Erythroblast (primary cell): ENCODE data around the gene PDGFD.

Experiments
- DNase-seq, 2 experiments: peaks; one replicate each; lab custom pipeline; 2025; lab: John Stamatoyannopoulos, UW
- GATA1 ChIP-seq: IDR thresholded peaks from 2 replicates; pipeline ENCODE4 v1.6.1; 2011; ENCODE audit warnings: low read depth, mild to moderate bottlenecking, control low read depth, low read length, moderate library complexity
- POLR2A ChIP-seq: IDR thresholded peaks from 2 replicates; pipeline ENCODE4 v1.6.1; 2011; ENCODE audit warnings: mild to moderate bottlenecking, low read length

The PDGFD gene

GRCh38 chr11:103978616-103979595 lies 185.0 kb downstream of the PDGFD start:
- no peak for DNase-seq
- TF ChIP-seq POLR2A: no peak
- no peak for TF ChIP-seq GATA1

- no peak for DNase-seq
Observed at GRCh38 chr11:103972013-103972412, 191.9 kb downstream of the PDGFD start.

GRCh38 chr11:103970701-103971249 lies 193.2 kb downstream of the PDGFD start:
- no peak for DNase-seq
- TF ChIP-seq POLR2A (no peak), GATA1 (no peak)

More at GRCh38 chr11:103972013-103972412, 191.9 kb downstream of the PDGFD start:
- no peak for TF ChIP-seq POLR2A
- no peak for TF ChIP-seq GATA1

- TF ChIP-seq POLR2A: no peak
- TF ChIP-seq GATA1: no peak
- no peak for DNase-seq
Observed at GRCh38 chr11:103968685-103969084, 195.3 kb downstream of the PDGFD start.

DNA sequence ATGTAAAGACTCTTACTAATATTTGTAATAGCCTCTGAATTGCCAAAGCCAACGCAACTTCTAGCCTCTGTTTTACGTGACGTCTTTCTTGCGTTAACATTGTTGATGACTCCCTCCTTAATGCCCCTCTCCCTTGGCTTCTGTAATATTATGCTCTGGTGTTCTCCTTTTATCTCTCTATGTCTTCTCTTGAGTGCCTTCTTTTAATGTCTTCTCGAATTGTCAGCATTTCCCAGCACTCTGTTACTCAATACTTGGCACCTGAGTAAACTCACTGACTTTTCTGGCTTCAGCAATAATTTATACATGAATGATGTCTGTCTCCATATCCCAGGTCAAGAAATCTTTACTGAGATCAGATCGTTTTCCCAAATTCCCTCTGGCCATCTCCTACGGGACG lies 196.0 kb downstream of the PDGFD start:
- TF ChIP-seq GATA1: no peak
- no peak for TF ChIP-seq POLR2A
- no peak for DNase-seq

- TF ChIP-seq POLR2A: no peak
- TF ChIP-seq GATA1: no peak
- no peak for DNase-seq
Observed at GRCh38 chr11:103964390-103964789, 199.6 kb downstream of the PDGFD start.

DNA sequence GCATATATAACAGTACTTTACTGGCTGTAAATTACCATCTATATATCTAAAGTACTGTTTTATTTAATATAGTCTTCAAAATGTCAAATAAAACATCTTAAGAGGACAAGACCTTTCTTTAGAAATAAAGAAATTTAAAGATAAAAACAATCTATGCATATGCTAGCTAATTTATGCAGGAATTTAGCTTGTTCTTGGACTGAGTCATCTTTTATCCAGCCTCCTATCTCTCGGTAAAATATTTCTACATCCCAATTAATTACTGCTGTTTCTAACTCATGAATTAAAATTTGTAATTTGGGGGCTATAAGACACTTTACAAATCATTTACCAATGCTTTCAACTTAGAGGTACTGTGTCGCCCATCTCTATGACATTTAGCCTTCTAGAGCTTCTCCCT lies 200.3 kb downstream of the PDGFD start:
- no peak for TF ChIP-seq POLR2A
- TF ChIP-seq GATA1: no peak
- DNase-seq: no peak

GRCh38 chr11:103961010-103961409 lies 202.9 kb downstream of the PDGFD start:
- DNase-seq: no peak
- TF ChIP-seq POLR2A (no peak), GATA1 (no peak)

- no peak for DNase-seq
- TF ChIP-seq GATA1 (no peak), POLR2A (no peak)
Observed at GRCh38 chr11:103960108-103960507, 203.8 kb downstream of the PDGFD start.

DNA sequence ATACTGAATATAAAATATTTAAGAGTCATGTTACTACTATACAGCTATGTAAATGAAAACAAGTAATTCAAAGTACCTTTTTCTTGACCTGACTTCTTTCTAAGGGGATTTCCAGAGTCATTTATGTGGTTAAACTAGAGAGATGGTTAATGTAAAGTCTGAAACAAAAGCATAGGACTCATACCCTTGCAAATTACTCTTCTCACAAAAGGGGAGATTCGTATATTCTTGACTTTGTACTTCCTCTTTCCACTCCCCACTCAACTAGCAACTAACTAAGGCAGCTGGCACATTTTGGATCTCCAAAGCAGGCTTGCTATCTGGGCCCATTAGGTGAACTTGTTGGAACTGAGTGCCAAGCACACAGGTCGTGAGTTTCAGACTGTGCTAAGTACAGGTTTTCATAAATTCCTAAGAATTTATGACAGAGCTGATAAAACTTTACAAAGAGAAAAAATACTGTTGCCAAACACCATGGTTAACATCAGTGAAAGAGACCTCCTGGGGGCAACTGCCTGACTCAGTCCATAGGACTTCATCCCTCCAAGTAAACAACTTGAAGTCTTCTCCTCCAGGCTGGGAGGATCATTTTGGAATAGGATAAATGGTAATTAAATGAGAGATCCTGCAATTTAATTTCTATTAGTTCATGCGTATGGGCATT lies 204.5 kb downstream of the PDGFD start:
- no peak for TF ChIP-seq POLR2A
- TF ChIP-seq GATA1: no peak

GRCh38 chr11:103958475-103959215 lies 205.3 kb downstream of the PDGFD start:
- no peak for TF ChIP-seq GATA1
- TF ChIP-seq POLR2A: no peak
- no peak for DNase-seq

More for the DNA sequence above, 204.5 kb downstream of the PDGFD start:
- DNase-seq: no peak

GRCh38 chr11:103953797-103954486 lies 210.0 kb downstream of the PDGFD start:
- TF ChIP-seq POLR2A (no peak), GATA1 (no peak)
- no peak for DNase-seq

- DNase-seq: no peak
- TF ChIP-seq GATA1: no peak
- TF ChIP-seq POLR2A: no peak
Observed at GRCh38 chr11:103949781-103950180, 214.2 kb downstream of the PDGFD start.
